Astrocyte (in vitro differentiated cells and primary cell): ENCODE measurements around the gene HEATR3.

Experiments
- EZH2 ChIP-seq: IDR thresholded peaks from 2 replicates; pipeline ENCODE4 v1.6.1; 2012; ENCODE audit warnings: mild to moderate bottlenecking, low read length, inconsistent platforms; ENCODE audit not compliant: insufficient read depth
- TF ChIP-seq, protein P1 (sequence below): IDR thresholded peaks from 2 replicates; pipeline ENCODE4 v1.5.1; 2011; ENCODE audit warnings: low read depth, mild to moderate bottlenecking, inconsistent platforms, low read length, moderate library complexity; ENCODE audit not compliant: insufficient read depth

- TF ChIP-seq, protein P1, sequence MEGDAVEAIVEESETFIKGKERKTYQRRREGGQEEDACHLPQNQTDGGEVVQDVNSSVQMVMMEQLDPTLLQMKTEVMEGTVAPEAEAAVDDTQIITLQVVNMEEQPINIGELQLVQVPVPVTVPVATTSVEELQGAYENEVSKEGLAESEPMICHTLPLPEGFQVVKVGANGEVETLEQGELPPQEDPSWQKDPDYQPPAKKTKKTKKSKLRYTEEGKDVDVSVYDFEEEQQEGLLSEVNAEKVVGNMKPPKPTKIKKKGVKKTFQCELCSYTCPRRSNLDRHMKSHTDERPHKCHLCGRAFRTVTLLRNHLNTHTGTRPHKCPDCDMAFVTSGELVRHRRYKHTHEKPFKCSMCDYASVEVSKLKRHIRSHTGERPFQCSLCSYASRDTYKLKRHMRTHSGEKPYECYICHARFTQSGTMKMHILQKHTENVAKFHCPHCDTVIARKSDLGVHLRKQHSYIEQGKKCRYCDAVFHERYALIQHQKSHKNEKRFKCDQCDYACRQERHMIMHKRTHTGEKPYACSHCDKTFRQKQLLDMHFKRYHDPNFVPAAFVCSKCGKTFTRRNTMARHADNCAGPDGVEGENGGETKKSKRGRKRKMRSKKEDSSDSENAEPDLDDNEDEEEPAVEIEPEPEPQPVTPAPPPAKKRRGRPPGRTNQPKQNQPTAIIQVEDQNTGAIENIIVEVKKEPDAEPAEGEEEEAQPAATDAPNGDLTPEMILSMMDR = no peak
- TF ChIP-seq EZH2 = no peak
Measured at GRCh38 chr16:50025537-50025931, 40.2 kb upstream of the HEATR3 start.
